Body of pancreas (tissue), 4 donors: ENCODE measurements around the gene FGF12.

Experiments
- POLR2A ChIP-seq, 3 donors: fragments of 450-650 bp; IDR thresholded peaks; one replicate each; pipeline ENCODE4 v1.6.1; 2016; ENCODE audit warnings: antibody characterized with exemption in 3 of 3, mild to moderate bottlenecking in 2 of 3
- TF ChIP-seq, protein P1 (sequence below), 7 experiments: fragments of 450-650 bp in 4 of 7; fragments of 200-600 bp in 3 of 7; sonication (generic) in 3 of 7; IDR thresholded peaks; one replicate each; pipeline ENCODE4 v1.5.1; 2016 to 2019; ENCODE audit warnings: antibody characterized with exemption in 7 of 7

DNA sequence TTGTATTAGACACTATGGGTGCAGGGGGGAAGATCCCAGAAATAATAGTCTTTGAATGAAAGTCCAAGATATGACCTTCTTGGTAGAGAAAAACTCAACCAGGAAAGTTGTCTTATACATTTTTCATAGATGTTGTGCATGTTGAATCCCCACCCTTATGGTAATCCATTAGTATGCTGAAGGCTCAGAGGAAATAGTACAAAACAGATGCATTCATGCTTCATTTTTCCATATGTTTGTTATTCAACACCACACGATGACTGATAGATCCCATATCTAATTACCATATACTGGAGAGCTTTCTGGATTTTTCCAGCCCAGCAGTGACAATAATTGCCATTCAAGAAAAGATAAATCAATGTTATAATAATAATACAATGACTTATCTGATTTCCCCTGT, 487.4 kb downstream of the FGF12 start:
- TF ChIP-seq, protein P1, sequence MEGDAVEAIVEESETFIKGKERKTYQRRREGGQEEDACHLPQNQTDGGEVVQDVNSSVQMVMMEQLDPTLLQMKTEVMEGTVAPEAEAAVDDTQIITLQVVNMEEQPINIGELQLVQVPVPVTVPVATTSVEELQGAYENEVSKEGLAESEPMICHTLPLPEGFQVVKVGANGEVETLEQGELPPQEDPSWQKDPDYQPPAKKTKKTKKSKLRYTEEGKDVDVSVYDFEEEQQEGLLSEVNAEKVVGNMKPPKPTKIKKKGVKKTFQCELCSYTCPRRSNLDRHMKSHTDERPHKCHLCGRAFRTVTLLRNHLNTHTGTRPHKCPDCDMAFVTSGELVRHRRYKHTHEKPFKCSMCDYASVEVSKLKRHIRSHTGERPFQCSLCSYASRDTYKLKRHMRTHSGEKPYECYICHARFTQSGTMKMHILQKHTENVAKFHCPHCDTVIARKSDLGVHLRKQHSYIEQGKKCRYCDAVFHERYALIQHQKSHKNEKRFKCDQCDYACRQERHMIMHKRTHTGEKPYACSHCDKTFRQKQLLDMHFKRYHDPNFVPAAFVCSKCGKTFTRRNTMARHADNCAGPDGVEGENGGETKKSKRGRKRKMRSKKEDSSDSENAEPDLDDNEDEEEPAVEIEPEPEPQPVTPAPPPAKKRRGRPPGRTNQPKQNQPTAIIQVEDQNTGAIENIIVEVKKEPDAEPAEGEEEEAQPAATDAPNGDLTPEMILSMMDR (IDR thresholded peaks at IDR 0.05), result no peak
- TF ChIP-seq POLR2A (IDR thresholded peaks at IDR 0.05), result no peak
